CD4-positive, alpha-beta T cell treated with Interleukin-21 for 1 hour (primary cell): Measurements from ENCODE around the gene UPB1.

ENCODE experiments used
- DNase-seq: peaks from one replicate; pipeline ENCODE4 v3.0.0-alpha.2; 2020

UPB1 gene

DNA sequence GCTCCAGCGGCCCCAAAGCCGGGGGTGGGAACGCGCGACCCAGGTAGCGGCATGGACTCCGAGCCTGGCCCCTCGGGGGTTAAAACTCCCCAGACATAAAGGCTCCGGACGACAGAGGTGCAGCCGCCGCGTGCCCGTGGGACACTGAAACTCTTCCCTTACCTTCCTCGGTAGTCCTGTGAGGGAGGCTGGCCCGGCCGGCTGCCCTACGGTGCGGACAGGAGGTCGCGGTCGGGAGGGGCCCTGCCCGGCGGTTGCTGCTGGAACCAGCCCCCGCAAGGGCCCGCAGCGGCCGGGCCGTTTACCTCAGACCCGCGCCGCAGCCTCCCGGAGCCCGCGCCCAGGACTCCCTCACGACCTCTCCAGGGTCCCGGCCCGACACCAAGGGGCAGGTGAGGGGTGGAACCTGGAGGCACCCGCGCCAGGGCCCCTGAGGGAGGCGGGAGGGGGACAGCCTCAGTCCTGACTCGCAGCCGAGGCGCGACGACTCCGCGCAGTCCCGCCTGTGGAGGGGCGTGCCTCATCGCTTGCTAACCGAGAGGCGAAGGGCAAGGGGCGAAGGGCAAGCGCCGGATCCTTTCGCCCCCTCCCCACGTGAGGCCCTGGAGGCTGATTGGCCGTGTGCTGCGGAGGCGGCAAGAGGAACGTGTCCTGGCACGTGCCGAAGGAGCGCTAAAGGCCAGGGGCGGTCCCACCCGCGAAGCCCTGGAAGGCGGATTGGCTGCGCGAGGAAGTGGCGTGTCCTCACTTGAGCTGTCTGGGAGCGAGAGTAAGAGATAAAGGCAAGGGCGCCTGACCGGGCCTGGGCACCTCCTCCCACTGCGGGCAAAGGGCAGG, at the start of gene UPB1:
UPB1 (plus strand) TSS at position 805 of the 837 bp plus-strand sequence. CDS start 72 bp downstream, outside the sequence.
- no peak for DNase-seq

DNA sequence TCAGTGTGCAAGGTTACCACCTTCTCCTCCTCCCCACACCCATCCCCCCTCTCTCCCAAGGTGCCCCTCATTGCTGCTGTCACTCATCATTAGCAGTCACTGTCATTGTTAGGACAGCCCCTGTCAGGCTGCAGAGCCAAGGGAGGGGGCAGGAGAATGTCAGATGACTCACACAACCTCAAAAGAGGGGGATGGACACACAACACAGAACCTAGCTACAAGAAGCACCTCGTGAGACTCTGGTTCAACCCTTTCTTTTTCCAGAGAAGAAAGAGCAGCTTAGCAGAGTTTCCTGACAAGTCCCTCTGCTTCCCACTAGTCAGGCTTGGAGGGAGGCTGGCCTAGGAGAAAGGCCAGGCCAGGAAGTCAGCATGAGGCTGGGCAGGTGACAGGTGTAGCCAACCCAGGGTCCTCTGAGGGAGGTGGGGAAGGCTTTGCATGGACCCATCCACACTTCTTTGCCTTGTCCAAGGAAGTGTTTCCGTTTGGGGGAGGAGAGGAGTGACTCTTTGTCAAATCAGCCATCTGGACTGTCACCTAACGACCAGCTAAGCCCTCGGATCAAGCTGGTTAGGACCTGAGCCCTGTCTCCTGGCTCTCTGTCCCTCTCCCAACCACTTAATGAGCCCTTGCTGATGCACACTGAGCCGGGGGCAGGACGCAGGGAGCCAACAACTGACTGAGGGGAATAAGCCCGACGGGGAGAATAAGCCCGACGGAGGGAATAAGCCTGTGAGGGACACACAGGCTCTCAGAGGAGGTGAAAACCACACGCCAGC, 49.5 kb upstream of the UPB1 start:
- DNase-seq = no peak

DNA sequence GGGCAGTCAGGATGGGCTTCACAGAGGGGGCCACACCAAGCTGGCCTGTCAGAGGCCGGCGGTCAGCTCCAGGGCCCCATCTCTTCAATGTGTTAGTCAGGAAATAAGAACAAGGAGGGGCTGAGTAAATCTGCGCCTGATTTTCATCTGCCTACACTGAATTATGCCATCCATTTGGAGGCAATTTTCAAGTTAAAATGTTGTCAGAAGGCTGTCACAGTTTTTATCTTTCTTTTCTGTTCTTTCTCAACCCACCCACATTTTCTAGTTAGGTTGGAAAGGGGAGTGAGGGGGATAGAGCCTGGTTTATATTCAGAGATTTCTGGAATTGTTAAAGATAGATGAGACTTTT, 48.9 kb upstream of the UPB1 start:
- no peak for DNase-seq

DNA sequence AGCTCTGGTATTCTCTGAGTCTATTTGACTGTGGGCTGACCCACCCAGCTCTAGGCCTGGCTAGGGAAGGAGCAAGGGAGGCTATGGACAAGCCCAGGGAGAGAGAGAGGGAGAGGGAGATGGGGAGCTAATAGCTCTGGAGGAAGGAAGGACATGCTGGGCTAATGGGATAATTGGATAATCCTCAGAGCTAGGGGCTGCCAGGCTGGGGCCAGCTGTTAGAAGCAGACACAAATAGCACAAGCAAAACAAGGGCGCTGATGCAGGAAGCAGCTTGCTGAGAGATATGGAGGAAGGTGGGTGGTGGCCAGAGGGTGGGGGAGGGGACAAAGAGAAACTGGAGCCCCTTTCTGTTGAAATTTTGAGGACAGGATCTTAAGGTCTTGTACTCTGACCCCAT, 44.5 kb upstream of the UPB1 start:
- DNase-seq = no peak

DNA sequence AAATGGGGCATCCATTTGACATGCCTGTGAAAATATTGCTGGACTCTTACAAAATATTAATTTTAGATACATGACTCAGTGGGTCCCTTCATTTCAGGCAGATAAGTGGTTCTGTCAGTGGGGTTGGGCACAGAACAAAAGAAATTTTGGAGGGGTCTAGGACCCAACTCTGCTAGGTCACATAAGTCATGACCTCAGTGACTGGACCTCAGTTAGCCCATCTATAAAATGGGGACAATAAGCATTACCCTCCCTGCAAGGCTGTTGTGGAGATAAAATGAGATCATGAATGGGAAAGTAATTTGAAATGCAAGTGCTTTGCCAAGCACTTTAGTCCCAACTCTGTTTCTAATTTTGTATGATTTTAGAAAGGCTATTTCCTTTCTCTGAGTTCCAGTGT, 44.0 kb upstream of the UPB1 start:
- DNase-seq = no peak

DNA sequence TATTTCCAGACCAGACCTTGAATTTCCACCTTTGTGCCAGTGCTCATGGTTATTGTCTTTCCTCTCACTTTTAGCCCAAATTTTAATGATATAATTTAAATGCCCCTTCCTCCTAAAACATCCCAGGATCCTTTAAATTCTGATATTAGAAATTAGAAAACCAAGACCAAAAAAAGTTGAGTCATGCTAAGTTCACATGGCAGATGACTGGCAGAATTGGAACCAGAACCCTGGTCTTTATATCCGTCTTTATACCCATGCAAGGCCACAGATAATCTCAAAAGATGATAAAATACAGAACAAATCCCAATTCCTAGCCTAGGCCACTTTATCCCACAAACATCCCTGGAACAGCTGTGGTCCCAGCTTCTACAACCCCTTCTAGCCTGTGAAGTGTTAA, 41.3 kb upstream of the UPB1 start:
- no peak for DNase-seq

DNA sequence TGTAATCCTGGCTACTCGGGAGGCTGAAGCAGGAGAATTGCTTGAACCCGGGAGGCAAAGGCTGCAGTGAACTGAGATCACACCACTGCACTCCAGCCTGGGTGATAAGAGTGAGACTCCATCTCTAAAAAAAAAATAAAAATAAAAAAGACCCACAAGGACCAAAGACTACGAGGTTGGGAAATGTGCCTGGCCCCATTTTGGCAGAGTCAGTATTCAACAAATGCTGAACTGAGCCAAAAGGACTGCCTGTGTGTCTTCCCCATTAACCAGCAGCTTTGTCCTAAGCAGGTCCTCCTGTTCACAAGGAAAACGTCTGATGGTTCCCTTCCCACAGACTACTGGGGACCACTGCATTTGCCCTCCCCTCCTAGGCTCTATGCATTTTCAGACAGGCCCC, 40.1 kb upstream of the UPB1 start:
- no peak for DNase-seq

DNA sequence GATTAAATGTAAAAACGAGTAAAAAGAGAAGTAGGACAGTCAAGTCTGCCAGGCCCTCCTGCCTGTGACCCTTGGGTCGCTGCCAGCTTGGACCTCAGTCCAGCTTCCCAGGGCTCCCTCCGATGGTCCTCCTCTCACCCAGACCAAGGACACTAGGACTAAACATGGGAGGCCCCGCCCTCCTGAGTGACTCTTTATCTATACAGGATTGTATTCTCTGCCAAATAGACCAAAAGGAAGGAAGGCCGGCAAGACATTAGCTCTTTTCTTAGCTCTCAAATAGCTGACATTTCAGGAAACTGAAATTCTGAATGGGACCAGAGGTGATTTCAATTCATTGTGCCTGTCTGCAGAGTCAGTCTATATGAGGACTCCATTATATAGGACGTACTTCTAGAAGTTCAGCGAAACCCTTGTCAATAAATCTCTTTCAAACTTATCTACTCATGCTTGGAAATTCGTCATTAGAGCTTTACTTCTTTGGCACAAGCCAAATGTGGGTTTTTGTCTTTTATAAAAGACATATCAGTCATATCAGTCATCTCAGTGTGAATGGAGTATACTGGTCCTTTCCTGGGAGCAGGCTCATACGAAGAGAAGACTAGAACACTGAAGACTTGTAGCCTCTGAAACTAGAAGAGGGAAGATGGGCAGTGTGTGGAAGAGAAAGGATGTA, 39.2 kb upstream of the UPB1 start:
- no peak for DNase-seq

DNA sequence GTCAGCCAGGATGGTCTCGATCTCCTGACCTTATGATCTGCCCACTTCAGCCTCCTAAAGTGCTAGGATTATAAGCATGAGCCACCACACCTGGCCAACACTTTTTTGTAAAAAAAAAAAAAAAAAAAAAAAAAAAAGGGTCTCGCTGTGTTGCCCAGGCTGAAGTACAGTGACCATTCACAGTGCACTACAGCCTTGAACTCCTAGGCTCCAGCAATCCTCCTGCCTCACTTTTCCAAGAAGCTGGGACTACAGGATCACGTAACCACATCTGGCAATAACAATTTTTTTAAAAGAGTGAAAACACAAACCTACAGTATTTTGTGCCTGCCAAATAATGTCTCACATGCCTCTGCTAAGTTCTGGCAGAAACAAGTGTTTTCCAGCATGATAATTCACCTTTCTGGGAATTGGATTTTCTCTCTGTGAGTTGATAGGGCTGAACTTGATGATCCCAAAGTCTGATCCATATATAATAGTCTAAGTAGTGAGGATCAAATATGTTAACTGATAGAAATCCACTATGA, 37.2 kb upstream of the UPB1 start:
- no peak for DNase-seq

DNA sequence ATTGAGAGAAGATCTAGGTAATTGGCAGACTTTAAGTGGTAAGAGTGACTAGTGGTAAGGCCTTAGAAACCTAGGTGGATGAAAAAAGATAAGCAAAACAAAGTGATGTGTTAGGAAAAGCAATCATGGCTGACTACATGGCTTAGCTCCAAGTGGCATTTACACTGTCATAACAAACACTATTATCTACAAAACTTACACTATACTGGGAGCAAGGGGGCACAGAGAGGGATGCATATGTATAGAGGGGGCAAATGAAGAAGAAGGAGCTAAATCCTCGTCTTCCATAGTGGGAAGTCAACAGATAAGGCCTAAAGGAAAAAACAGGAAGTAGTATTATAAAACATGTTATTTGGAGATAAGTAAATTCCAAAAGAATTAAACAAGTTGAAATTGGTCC, 35.2 kb upstream of the UPB1 start:
- no peak for DNase-seq

DNA sequence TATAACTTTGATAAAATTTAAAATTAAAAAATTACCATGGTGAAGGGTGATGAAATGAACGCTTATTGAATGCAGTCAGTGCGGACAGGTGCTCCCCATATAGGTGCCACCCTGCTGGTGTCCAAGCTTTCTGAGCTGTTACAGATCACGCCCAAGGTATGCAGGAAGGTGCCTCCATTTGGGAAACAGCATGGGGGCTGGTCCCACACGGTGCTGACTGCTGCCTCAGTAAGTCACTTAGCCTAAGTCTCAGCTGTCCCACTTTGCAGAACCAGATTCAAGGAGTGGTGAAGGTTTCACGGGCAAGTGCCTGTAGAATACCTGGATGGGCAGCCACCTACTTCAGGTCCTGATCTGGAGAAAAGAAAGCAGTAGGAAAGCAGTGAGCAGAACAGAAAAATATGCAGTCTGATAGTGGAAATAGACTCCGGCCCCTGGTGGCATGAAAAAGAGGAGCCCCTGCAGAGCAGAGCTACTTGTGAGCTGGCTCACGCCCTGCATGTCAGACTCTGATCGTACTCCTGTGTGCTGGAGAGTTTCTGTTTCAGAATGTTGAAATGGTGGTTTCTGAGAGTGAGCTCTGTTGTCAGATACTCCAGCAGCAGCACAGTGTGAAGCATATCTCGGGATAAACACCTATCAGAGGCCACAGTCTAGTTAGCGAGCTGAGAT, 34.6 kb upstream of the UPB1 start:
- no peak for DNase-seq

DNA sequence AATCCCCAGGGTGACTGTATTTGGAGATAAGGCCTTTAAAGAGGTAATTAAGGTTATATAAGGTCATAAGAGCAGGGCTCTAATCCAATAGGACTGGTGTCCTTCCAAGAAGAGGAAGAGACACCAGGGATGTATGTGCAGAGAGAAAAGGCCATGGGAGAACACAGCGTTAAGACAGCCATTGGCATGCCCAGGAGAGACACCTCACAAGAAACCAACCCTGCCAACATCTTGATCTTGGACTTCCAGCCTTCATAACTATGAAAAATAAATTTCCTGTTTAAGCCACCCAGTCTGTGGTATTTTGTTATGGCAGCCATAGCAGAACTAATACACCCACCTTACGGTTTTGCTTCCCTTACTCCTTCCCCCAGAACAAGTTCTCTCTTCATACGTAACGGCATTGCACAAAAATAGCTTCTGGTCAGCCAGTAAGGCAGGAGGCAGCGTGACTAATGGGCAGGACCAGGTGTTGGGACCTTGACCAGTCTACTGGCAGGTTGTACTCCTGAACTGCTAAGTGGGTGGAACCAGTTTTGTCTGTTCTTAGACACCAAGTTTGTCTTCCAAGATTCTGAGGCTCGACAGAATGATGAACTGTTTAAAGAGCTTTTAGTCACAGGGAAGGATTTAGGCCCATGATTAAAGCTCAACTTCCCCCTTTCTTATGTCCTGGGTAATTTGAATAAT, 31.9 kb upstream of the UPB1 start:
- no peak for DNase-seq

DNA sequence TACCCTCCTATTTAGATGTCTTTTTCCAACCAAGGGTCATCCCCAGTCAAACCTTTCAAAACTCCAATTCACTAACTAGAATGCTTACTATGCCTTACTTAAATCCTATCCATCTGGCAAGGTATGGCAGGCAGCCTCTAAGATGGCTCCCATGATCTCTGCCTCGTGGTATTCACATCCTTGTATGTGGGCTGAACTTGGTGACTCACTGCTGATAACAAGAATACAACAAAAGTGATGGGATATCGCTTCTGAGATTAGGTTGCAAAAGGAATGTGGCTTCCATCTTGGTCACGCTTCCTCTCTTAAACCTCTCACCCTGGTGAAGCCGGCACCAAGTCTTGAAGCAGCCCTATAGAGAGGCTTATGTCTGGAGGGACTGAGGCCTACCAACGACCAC, 29.6 kb upstream of the UPB1 start:
- DNase-seq = no peak

DNA sequence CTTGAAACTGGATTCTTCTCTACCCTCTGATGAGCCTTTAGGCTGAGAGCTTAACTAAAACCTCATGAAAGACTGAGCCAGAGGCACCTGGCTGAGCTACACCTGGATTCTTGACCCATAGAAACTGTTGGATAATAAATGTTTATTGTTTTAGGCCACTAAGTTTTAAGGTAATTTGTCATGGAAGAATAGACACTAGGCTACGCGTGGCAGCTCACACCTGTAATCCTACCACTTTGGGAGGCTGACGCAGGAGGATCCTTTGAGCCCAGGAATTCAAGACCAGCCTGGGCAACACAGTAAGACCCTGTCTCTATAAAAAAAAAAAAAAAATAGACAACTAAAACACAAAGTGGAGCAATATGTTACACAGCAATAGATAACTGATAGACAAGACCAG, 29.2 kb upstream of the UPB1 start:
- no peak for DNase-seq

DNA sequence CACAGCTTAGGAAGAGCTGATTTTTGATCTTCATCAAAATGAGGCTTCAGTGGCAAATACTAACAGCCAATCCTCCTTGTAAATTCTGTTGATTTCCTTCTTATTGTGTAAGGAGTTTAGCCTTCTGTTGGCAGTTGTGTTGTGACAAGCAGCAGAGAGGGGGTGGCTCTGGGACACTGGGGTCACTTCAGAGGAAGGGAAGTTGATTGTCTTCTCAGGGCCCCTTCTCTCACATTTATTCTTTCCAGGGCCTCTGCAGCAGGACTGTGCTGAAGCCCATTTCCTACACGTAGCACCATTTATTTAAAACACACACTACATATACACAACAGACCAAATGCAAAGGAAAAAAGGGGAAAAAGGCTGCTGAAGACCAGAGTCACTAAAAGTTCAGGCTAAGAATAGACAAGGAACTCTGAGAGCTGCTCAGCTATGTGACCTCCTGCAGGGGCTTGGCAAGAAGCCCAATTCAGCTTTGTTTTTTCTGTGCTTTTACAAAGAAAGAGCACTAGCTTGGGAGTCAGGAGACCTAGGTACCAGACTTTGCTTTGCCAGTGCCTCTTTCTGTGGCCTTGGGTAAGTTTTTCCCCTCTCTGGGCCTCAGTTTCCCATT, 28.3 kb upstream of the UPB1 start:
- no peak for DNase-seq

DNA sequence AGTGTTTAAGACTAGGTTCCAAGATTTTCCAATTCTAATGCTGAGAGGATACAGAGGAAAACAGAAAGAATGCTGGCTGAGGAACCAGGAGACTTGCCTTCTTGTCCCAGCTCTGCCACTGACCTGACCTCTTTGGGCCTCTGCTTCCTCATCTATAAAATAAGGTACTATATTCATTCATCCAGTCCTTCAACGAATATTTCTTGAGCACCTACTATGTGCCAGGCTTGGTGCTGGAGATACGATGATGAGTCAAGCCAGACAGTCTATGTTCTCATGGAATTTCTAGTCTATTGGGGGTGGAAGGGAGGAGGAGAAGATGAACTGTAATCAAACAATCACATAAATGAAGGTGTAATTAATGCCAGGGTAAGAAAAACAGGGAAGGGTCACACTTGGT, 27.8 kb upstream of the UPB1 start:
- no peak for DNase-seq

DNA sequence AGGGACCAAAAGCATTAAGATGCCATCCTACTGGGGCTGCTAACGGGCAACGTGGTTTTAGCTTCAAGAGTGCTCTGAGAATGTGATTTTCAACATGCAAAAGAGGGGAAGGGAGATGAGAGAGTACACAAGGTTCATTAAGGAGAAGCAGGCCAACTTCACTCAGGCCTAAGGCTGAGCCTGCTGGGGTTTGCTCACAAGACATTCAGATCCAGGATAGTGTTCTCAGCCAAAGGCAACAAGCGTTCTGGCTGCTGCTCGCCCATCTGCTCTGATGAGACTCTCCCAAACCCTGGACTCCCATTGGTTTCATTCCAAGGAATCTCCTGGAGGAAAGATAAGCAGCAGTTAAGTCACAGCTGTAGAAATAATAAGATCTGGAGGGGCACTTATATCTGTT, 23.6 kb upstream of the UPB1 start:
- DNase-seq = no peak

DNA sequence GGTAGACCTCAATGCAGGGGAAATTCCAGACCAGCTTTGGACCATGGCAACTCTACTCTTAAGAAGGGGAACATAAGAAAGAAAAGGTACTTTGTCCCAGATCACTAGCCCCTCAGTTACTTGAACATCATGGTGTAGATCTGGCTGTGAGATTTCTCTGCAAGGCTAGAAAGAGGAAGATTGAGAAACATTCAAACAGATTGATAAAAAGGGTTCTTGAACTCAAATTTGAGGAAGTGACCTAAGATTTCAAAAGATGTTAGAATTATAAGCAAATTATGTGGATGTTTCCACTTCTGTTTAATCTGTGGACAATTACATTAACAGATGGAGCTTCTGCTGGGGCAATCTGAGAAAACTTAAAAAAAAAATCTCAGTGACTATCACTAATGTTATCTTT, 21.8 kb upstream of the UPB1 start:
- DNase-seq = no peak

DNA sequence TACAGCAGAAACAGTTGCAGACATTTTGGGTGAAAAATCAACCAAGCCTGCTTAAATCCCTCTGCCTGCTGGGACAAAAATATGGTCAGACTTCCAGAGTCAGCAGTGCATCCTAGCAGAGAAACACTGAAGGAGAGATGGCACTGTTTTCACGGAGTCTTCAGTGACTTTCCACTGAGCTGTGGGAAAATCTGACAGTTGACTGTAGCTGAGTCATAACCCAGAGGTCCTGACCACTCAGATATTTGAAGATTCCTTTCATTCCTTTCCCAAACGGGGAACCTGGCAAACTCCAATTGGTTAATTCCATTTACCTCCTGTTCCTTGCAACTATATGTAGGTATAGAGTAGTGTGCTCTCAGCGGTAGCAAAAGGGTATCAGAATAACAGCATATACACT, 20.9 kb upstream of the UPB1 start:
- DNase-seq = no peak

DNA sequence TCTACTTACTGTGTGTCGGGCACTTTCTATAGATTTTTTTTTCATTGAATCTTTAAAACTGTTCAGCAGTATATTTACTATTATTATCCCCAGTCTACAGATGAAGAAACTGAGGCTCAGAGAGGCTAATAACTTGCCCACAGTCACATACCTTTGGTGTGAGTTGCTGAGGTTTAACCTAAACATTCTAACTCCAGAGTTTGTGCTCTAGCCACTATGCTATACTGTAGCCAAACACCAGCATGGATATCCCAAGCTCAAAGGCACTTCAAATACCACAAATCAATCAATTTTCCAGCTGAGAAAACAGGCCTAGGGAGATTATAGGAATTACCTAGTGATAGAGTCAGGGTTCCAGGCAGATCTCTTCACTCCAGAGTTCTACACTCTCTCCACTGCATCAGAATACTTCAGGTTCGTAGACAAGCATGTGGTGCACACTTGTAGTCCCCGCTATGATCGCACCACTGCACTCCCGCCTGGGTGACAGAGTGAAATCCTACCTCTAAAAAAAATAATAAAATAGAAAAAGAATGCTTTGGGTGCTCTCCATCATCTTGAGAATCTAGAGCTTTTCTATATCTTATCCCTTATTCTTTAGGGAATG, 20.4 kb upstream of the UPB1 start:
- DNase-seq = no peak

DNA sequence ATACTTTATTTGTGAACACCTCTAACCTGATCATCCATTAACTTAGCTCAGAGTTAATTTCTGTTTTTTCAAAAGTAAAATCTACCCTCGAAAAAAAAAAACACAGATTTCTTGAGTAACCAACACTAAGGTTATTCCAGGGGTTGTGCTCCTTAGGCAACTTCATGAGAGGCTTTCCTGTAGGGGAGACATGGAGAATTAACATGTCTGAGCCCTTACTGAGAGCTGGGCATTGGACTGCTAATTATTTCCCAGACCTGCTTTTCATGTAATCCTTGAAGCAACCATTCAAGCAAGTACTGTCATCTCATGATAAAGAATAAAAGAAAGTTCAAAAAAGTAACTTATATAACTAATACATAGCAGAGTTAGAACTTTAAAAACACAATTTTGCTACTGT, 13.5 kb upstream of the UPB1 start:
- DNase-seq = no peak

DNA sequence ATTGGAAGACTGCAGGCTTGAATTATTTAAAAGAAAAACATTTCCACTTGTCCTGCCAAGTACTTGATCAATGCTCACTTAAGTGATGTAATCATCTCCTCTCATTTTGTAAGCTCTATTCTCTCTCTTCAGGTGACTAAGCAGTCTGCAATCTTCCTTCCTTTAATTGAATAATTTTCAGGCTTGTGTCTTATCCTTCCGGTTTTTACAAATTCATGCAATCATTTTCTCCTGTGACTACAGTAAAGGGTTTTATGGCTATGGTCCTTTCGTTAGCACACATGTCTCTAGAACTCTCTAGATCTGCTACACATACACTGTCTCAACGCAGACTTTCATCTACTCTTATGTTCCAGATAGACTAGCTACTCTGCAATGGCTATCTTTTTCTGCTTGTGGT, 12.6 kb upstream of the UPB1 start:
- DNase-seq = no peak
